Activated CD4-positive, alpha-beta T cell treated with anti-CD3 and anti-CD28 coated beads, Interleukin-2, Interleukin-4, amounts not matched to agents 100 ng/mL and 50 ng/mL, durations not matched to agents 16 hours and 8 hours (primary cell): ENCODE measurements around the gene FOSL1.
"Not testable (repeated sequence)": the region's sequence is repeated elsewhere in the genome, so short reads cannot be mapped to it uniquely, and the experiment has no call there.

ENCODE experiments used
- DNase-seq: peaks from one replicate; pipeline ENCODE4 v3.0.0-alpha.2; 2020; ENCODE audit warnings: low spot score

The FOSL1 gene

GRCh38 chr11:65852508-65853245 is 47.5 kb downstream of the FOSL1 start:
- DNase-seq, result no peak

GRCh38 chr11:65851811-65852507 is 48.2 kb downstream of the FOSL1 start:
- no peak for DNase-seq

GRCh38 chr11:65851083-65851579 is 49.1 kb downstream of the FOSL1 start:
- no peak for DNase-seq

GRCh38 chr11:65850217-65851082 is 49.7 kb downstream of the FOSL1 start:
- DNase-seq, result no peak

- no peak for DNase-seq
These were observed 50.4 kb downstream of the FOSL1 start for GRCh38 chr11:65849771-65850216.

- DNase-seq, result no peak
These were observed 50.8 kb downstream of the FOSL1 start for GRCh38 chr11:65849366-65849765.

GRCh38 chr11:65848693-65849092 is 51.5 kb downstream of the FOSL1 start:
- not testable (repeated sequence) for DNase-seq

GRCh38 chr11:65847746-65848145 is 52.4 kb downstream of the FOSL1 start:
- DNase-seq, result no peak

GRCh38 chr11:65844231-65844872 is 55.8 kb downstream of the FOSL1 start:
- DNase-seq, result no peak

GRCh38 chr11:65843811-65844210 is 56.4 kb downstream of the FOSL1 start:
- DNase-seq, result no peak

- DNase-seq, result no peak
These were observed 58.0 kb downstream of the FOSL1 start for GRCh38 chr11:65842144-65842543.
